Measurements from ENCODE around the gene CNN3. TPM values are rescaled to one million over a fixed set of nuclear protein-coding genes. Genes with fewer than 3 reads are reported as not detected.

The CNN3 gene
- total RNA-seq, 1 experiment from 2014 or later = 183 TPM

DNA sequence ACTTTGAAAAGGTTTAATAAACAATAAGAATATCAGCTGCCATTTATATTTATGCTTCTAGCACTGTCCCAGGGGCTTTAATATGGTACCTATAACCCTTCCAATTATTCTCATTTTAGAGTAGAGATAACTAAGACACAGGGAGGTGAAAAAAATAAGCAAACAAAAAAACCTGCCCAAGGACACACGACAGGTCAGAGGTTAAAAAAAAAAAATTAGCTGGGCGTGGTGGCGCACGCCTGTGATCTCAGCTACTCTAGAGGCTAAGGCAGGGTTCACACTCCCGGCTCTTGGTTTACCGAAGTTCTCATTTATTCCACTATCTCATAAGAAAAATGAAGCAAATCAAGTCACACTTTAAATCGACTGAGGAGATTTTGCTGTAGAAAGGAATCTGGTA is 34.7 kb upstream of the CNN3 start:
- no peak overlapping the region for H3K4me3 Mint-ChIP-seq
- H3K9me3 Mint-ChIP-seq = no peaks in the 10 kb centered on the region
- CTCF ChIA-PET = interaction anchor here (0.8 kb wide), 1 partner anchor 18 kb away, joined by 5 read pairs; no protein-coding TSS in a partner anchor
- TF ChIP-seq, protein P1, sequence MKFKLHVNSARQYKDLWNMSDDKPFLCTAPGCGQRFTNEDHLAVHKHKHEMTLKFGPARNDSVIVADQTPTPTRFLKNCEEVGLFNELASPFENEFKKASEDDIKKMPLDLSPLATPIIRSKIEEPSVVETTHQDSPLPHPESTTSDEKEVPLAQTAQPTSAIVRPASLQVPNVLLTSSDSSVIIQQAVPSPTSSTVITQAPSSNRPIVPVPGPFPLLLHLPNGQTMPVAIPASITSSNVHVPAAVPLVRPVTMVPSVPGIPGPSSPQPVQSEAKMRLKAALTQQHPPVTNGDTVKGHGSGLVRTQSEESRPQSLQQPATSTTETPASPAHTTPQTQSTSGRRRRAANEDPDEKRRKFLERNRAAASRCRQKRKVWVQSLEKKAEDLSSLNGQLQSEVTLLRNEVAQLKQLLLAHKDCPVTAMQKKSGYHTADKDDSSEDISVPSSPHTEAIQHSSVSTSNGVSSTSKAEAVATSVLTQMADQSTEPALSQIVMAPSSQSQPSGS (CRISPR knock-in tag; IDR thresholded peaks at IDR 0.05; ENCODE audit: borderline replicate concordance, low read depth) = no peak
- TF ChIP-seq RELA (CRISPR knock-in tag; IDR thresholded peaks at IDR 0.05; ENCODE audit: borderline replicate concordance) (no peak), JUN (CRISPR knock-in tag; IDR thresholded peaks at IDR 0.05) (no peak), ZNF219 (CRISPR knock-in tag; IDR thresholded peaks at IDR 0.05; ENCODE audit: borderline replicate concordance) (no peak), NFYB (CRISPR knock-in tag; conservative IDR thresholded peaks at IDR 0.05; ENCODE audit: low read depth) (no peak), HMGXB4 (CRISPR knock-in tag; IDR thresholded peaks at IDR 0.05) (no peak)
- TF ChIP-seq, protein P2, sequence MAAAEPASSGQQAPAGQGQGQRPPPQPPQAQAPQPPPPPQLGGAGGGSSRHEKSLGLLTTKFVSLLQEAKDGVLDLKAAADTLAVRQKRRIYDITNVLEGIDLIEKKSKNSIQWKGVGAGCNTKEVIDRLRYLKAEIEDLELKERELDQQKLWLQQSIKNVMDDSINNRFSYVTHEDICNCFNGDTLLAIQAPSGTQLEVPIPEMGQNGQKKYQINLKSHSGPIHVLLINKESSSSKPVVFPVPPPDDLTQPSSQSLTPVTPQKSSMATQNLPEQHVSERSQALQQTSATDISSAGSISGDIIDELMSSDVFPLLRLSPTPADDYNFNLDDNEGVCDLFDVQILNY (CRISPR knock-in tag; IDR thresholded peaks at IDR 0.05) = no peak
- TF ChIP-seq, protein P3, sequence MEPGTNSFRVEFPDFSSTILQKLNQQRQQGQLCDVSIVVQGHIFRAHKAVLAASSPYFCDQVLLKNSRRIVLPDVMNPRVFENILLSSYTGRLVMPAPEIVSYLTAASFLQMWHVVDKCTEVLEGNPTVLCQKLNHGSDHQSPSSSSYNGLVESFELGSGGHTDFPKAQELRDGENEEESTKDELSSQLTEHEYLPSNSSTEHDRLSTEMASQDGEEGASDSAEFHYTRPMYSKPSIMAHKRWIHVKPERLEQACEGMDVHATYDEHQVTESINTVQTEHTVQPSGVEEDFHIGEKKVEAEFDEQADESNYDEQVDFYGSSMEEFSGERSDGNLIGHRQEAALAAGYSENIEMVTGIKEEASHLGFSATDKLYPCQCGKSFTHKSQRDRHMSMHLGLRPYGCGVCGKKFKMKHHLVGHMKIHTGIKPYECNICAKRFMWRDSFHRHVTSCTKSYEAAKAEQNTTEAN (CRISPR knock-in tag; IDR thresholded peaks at IDR 0.05) = no peak
- TF ChIP-seq, protein P4, sequence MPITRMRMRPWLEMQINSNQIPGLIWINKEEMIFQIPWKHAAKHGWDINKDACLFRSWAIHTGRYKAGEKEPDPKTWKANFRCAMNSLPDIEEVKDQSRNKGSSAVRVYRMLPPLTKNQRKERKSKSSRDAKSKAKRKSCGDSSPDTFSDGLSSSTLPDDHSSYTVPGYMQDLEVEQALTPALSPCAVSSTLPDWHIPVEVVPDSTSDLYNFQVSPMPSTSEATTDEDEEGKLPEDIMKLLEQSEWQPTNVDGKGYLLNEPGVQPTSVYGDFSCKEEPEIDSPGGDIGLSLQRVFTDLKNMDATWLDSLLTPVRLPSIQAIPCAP (CRISPR knock-in tag; IDR thresholded peaks at IDR 0.05) = no peak
- ATAC-seq (no peak), DNase-seq (ENCODE audit: low spot score) (no peak)
- H3K4me1 Mint-ChIP-seq = no peaks in the 10 kb centered on the region
- H3K36me3 Mint-ChIP-seq = no peaks in the 10 kb centered on the region
- H3K27me3 Mint-ChIP-seq (ENCODE audit: low read depth) = no peaks in the 10 kb centered on the region
- POLR2A ChIA-PET = interaction anchor here (1.1 kb wide), 1 partner anchor 34 kb away, joined by 3 read pairs; the partner anchor contains the start of gene CNN3
- no peak overlapping the region for H3K27ac Mint-ChIP-seq

DNA sequence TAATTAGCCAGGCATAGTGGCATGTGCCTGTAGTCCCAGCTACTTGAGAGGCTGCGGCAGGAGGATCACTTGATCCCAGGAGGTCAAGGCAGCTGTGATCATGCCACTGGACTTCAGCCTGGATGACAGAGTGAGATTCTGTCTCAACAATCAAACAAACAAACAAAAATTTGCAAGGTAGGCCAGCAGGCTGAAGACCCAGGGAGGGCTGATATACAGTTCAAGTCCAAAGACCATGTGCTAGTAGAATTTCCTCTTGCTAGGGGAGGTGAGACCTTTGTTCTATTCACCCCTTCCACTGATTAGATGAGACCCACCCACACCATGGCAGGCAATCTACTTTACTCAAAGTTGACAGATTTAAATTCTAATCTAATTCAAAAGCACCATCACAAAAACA is 31.2 kb upstream of the CNN3 start:
- TF ChIP-seq ESRRA (CRISPR knock-in tag; IDR thresholded peaks at IDR 0.05; ENCODE audit: borderline replicate concordance) (no peak), HMGA2 (CRISPR knock-in tag; IDR thresholded peaks at IDR 0.05) (no peak), ZNF219 (CRISPR knock-in tag; IDR thresholded peaks at IDR 0.05; ENCODE audit: borderline replicate concordance) (no peak), CDX4 (CRISPR knock-in tag; IDR thresholded peaks at IDR 0.05; ENCODE audit: borderline replicate concordance) (no peak), GTF2I (CRISPR knock-in tag; conservative IDR thresholded peaks at IDR 0.05) (no peak), CREM (CRISPR knock-in tag; IDR thresholded peaks at IDR 0.05) (no peak), ATF1 (CRISPR knock-in tag; IDR thresholded peaks at IDR 0.05) (no peak), TEAD4 (CRISPR knock-in tag; IDR thresholded peaks at IDR 0.05) (no peak), MAX (CRISPR knock-in tag; IDR thresholded peaks at IDR 0.05) (no peak), SOX15 (CRISPR knock-in tag; IDR thresholded peaks at IDR 0.05) (no peak), RELA (CRISPR knock-in tag; IDR thresholded peaks at IDR 0.05; ENCODE audit: borderline replicate concordance) (no peak), SP1 (CRISPR knock-in tag; conservative IDR thresholded peaks at IDR 0.05) (no peak), MYBL2 (CRISPR knock-in tag; IDR thresholded peaks at IDR 0.05) (no peak)
- TF ChIP-seq, protein P3 (CRISPR knock-in tag; IDR thresholded peaks at IDR 0.05) = no peak
- TF ChIP-seq, protein P5, sequence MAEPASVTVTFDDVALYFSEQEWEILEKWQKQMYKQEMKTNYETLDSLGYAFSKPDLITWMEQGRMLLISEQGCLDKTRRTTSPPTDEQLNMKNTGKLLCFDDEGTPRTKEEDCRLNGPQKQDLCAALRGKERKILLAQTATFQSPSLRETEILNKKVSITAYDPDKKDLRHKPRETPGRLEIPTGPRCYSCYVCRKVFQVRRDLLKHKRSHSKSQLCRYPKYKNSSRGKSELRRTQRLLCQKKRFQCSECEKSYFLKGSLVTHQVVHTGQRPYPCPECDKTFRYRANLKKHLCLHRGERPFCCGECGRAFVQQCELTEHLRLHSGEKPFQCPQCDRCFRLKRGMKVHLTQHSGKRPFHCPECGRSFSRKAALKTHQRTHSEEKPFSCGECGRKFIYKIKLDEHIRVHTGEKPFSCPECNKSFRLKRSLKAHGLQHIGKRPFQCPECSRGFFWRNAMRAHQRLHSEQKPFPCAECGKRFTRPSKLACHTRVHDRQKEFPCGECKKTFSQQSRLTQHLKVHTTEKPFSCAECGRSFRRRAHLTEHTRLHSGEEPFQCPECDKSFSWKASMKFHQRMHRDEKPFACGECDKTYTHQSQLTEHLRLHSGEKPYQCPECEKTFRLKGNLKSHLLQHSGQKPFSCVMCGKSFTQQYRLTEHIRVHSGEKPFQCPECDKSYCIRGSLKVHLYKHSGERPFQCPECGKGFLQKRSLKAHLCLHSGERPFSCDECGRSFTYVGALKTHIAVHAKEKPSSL (CRISPR knock-in tag; conservative IDR thresholded peaks at IDR 0.05) = no peak
- Mint-ChIP-seq H3K4me1 (peaks cover 23% of the 10 kb centered on the region), H3K9me3 (no peaks in the 10 kb centered on the region), H3K27ac (no peak overlapping the region), H3K27me3 (ENCODE audit: low read depth) (no peaks in the 10 kb centered on the region), H3K4me3 (no peak overlapping the region), H3K36me3 (no peaks in the 10 kb centered on the region)
- ATAC-seq (no peak), DNase-seq (ENCODE audit: low spot score) (no peak)
- POLR2A ChIA-PET = no interaction called here
- CTCF ChIA-PET = no interaction called here
